ENCODE data around the gene SSH3.

The SSH3 gene

GRCh38 chr11:67273260-67273990 lies 29.9 kb upstream of the SSH3 start:
- TF ChIP-seq CTCF (IDR thresholded peaks at IDR 0.05; ENCODE audit: insufficient read depth, missing control alignments): no peak
- FAIRE-seq (no peak), DNase-seq (ENCODE audit: insufficient read length, low spot score) (no peak)

GRCh38 chr11:67274768-67275605 lies 28.3 kb upstream of the SSH3 start:
- no peak for TF ChIP-seq CTCF (IDR thresholded peaks at IDR 0.05; ENCODE audit: insufficient read depth, missing control alignments)
- FAIRE-seq (no peak), DNase-seq (ENCODE audit: insufficient read length, low spot score) (no peak)

GRCh38 chr11:67275606-67276409 lies 27.5 kb upstream of the SSH3 start:
- no peak for TF ChIP-seq CTCF (IDR thresholded peaks at IDR 0.05; ENCODE audit: insufficient read depth, missing control alignments)
- FAIRE-seq (no peak), DNase-seq (ENCODE audit: insufficient read length, low spot score) (no peak)

GRCh38 chr11:67276781-67277230 lies 26.5 kb upstream of the SSH3 start:
- FAIRE-seq: no peak
- no peak for TF ChIP-seq CTCF (IDR thresholded peaks at IDR 0.05; ENCODE audit: insufficient read depth, missing control alignments)
- DNase-seq (ENCODE audit: insufficient read length, low spot score): no peak

GRCh38 chr11:67277231-67277961 lies 25.9 kb upstream of the SSH3 start:
- FAIRE-seq (no peak), DNase-seq (ENCODE audit: insufficient read length, low spot score) (no peak)
- TF ChIP-seq CTCF (IDR thresholded peaks at IDR 0.05; ENCODE audit: insufficient read depth, missing control alignments): no peak

GRCh38 chr11:67278135-67278938 lies 25.0 kb upstream of the SSH3 start:
- no peak for TF ChIP-seq CTCF (IDR thresholded peaks at IDR 0.05; ENCODE audit: insufficient read depth, missing control alignments)
- DNase-seq (ENCODE audit: insufficient read length, low spot score) (no peak), FAIRE-seq (no peak)

Measured in D721Med (cell line).